NCI-H2081 treated with DMSO at 0.1 percent for 48 hours (cell line): Measurements from ENCODE around the gene FCN3.
"Not testable (repeated sequence)": the region's sequence is repeated elsewhere in the genome, so short reads cannot be mapped to it uniquely, and the experiment has no call there.

Experiments used
- DNase-seq: peaks from one replicate; lab custom pipeline; 2025; lab: John Stamatoyannopoulos, UW

The FCN3 gene

GRCh38 chr1:27374362-27375086, at the start of gene FCN3:
TSS of gene FCN3 (minus strand) at chr1:27374824. CDS start at chr1:27374818, 6 bp downstream.
- no peak for DNase-seq

- DNase-seq = no peak
Measured at GRCh38 chr1:27423709-27424108, 49.1 kb upstream of the FCN3 start.

GRCh38 chr1:27418326-27419185, 43.9 kb upstream of the FCN3 start:
- DNase-seq = no peak

GRCh38 chr1:27417713-27418112, 43.1 kb upstream of the FCN3 start:
- no peak for DNase-seq

GRCh38 chr1:27416387-27417111, 41.9 kb upstream of the FCN3 start:
- DNase-seq = peak; percentile 25

- no peak for DNase-seq
Measured at GRCh38 chr1:27414091-27414490, 39.5 kb upstream of the FCN3 start.

GRCh38 chr1:27413004-27413403, 38.4 kb upstream of the FCN3 start:
- no peak for DNase-seq

GRCh38 chr1:27412502-27412901, 37.9 kb upstream of the FCN3 start:
- no peak for DNase-seq

GRCh38 chr1:27410709-27411108, 36.1 kb upstream of the FCN3 start:
- no peak for DNase-seq

- no peak for DNase-seq
Measured at GRCh38 chr1:27409669-27410068, 35.0 kb upstream of the FCN3 start.

GRCh38 chr1:27408151-27408550, 33.5 kb upstream of the FCN3 start:
- DNase-seq = no peak

- not testable (repeated sequence) for DNase-seq
Measured at GRCh38 chr1:27406791-27407190, 32.2 kb upstream of the FCN3 start.

GRCh38 chr1:27406362-27406680, 31.7 kb upstream of the FCN3 start:
- no peak for DNase-seq

- not testable (repeated sequence) for DNase-seq
Measured at GRCh38 chr1:27405598-27406361, 31.2 kb upstream of the FCN3 start.

GRCh38 chr1:27405074-27405473, 30.4 kb upstream of the FCN3 start:
- no peak for DNase-seq

GRCh38 chr1:27403931-27404330, 29.3 kb upstream of the FCN3 start:
- DNase-seq = no peak

GRCh38 chr1:27403065-27403726, 28.6 kb upstream of the FCN3 start:
- DNase-seq = no peak

- no peak for DNase-seq
Measured at GRCh38 chr1:27402349-27402754, 27.7 kb upstream of the FCN3 start.

GRCh38 chr1:27400963-27401341, 26.3 kb upstream of the FCN3 start:
- DNase-seq = no peak

GRCh38 chr1:27400082-27400962, 25.7 kb upstream of the FCN3 start:
- no peak for DNase-seq
